CD4-positive, alpha-beta T cell (primary cell): ENCODE results near the gene EPDR1. TPM values are rescaled to one million over a fixed set of nuclear protein-coding genes. Genes with fewer than 3 reads are reported as not detected.

Experiments used
- ATAC-seq: fragments of 200-7000 bp; cut with Tn5 transposase; one replicate; pipeline ENCODE4 v1.10.0; 2022; ENCODE audit warnings: mild to moderate bottlenecking; ENCODE audit not compliant: poor library complexity
- CTCF ChIA-PET: fragments of 350-600 bp; sonication (Branson Sonifier 250); formaldehyde crosslinking; loops from one replicate; lab custom pipeline; 2021; ENCODE audit warnings: antibody characterized with exemption, inconsistent platforms; lab: Charles Lee
- POLR2A ChIA-PET: fragments of 350-600 bp; sonication (Branson Sonifier 250); formaldehyde crosslinking; loops from one replicate; lab custom pipeline; 2021; ENCODE audit warnings: antibody characterized with exemption, inconsistent platforms; lab: Charles Lee
- DNase-seq, 14 experiments: peaks; one replicate each; pipeline ENCODE4 v3.0.0-alpha.2; 2013 to 2020; ENCODE audit warnings: mixed read lengths in 2 of 14
- H3K27ac ChIP-seq, 2 donors: one replicate each; pipeline versions ENCODE4 v1.5.1 to v1.7.0; 2013; ENCODE audit warnings: low read length in 2 of 2, low read depth in 1 of 2, mild to moderate bottlenecking in 1 of 2
- H3K27me3 ChIP-seq, 2 experiments: 1 replicate in 1 of 2; 2 replicates in 1 of 2; pipeline versions ENCODE4 v1.6.1 to v1.7.0; 2013; ENCODE audit warnings: low read length in 2 of 2, control low read depth in 1 of 2, mild to moderate bottlenecking in 1 of 2, moderate library complexity in 1 of 2; ENCODE audit not compliant: insufficient read depth in 2 of 2, control insufficient read depth in 1 of 2
- H3K36me3 ChIP-seq: one replicate; pipeline ENCODE4 v1.6.1; 2013; ENCODE audit warnings: low read length, control low read depth; ENCODE audit not compliant: insufficient read depth
- H3K4me1 ChIP-seq: one replicate; pipeline ENCODE4 v1.6.1; 2013; ENCODE audit warnings: low read length, control low read depth; ENCODE audit not compliant: insufficient read depth
- H3K4me3 ChIP-seq: one replicate; pipeline ENCODE4 v1.5.1; 2013; ENCODE audit warnings: mild to moderate bottlenecking, low read length, moderate library complexity
- H3K9me3 ChIP-seq, 2 experiments: 1 replicate in 1 of 2; 2 replicates in 1 of 2; pipeline versions ENCODE4 v1.6.1 to v1.7.0; 2013; ENCODE audit warnings: low read length in 2 of 2, mild to moderate bottlenecking in 2 of 2, control low read depth in 1 of 2, moderate library complexity in 1 of 2; ENCODE audit not compliant: control insufficient read depth in 1 of 2, insufficient read depth in 1 of 2
- H3K27ac Mint-ChIP-seq: one replicate; pipeline ENCODE4 v1.8.0; 2020; ENCODE audit warnings: mixed read lengths
- H3K27me3 Mint-ChIP-seq: one replicate; pipeline ENCODE4 v1.8.0; 2021; ENCODE audit warnings: mixed read lengths
- H3K36me3 Mint-ChIP-seq: one replicate; pipeline ENCODE4 v1.8.0; 2021; ENCODE audit warnings: low read depth, mixed read lengths
- H3K4me1 Mint-ChIP-seq: one replicate; pipeline ENCODE4 v1.8.0; 2021; ENCODE audit warnings: low read depth, mixed read lengths
- H3K4me3 Mint-ChIP-seq: one replicate; pipeline ENCODE4 v1.8.0; 2020; ENCODE audit warnings: mild to moderate bottlenecking, mixed read lengths
- H3K9me3 Mint-ChIP-seq: one replicate; pipeline ENCODE4 v1.8.0; 2020; ENCODE audit warnings: mixed read lengths
- CTCF ChIP-seq: fragments of 200-600 bp; IDR thresholded peaks from one replicate; pipeline ENCODE4 v1.8.0; 2022; ENCODE audit warnings: antibody characterized with exemption, mild to moderate bottlenecking
- intact Hi-C, 2 experiments: fragments of 100-400 bp; cut with DNase I in 1 of 2; cut with micrococcal nuclease in 1 of 2; formaldehyde crosslinking; loops; one replicate each; pipeline versions ENCODE4 v1.15.1 to v1.9.0; 2023 to 2025; cut with DNase I, micrococcal nuclease
- total RNA-seq, 174 experiments: library from RNA in 2 of 174; stranded (reverse) in 2 of 174; gene quantifications; one replicate each; pipeline ENCODE4 v1.2.3 and lab custom pipeline; 2021 to 2026

The EPDR1 gene
- total RNA-seq, 2 experiments from 2014 or later, result not detected

GRCh38 chr7:37923996-37924395 lies 3.6 kb downstream of the EPDR1 start:
- ATAC-seq, result no peak
- Histone ChIP-seq H3K27me3 (peaks cover 26 to 38% of the 10 kb centered on the region in 2 experiments), H3K9me3 (peaks cover 0 to 4% of the 10 kb centered on the region in 2 experiments), H3K4me1 (peaks cover 6% of the 10 kb centered on the region), H3K36me3 (no peaks in the 10 kb centered on the region), H3K27ac (no peak overlapping the region), H3K4me3 (no peak overlapping the region)
- DNase-seq, result no peak
- POLR2A ChIA-PET, result no interaction called here
- Mint-ChIP-seq H3K4me3 (no peak overlapping the region), H3K9me3 (peaks cover 4% of the 10 kb centered on the region), H3K27me3 (peaks cover 37% of the 10 kb centered on the region), H3K4me1 (peaks cover 6% of the 10 kb centered on the region), H3K27ac (no peak overlapping the region), H3K36me3 (no peaks in the 10 kb centered on the region)
- CTCF ChIA-PET, result no interaction called here
- TF ChIP-seq CTCF, result no peak
- intact Hi-C loops, result no loop called here

GRCh38 chr7:37924491-37925041 lies 4.1 kb downstream of the EPDR1 start:
- intact Hi-C loops, result no loop called here
- peaks cover 6% of the 10 kb centered on the region for H3K4me1 Mint-ChIP-seq
- ChIA-PET POLR2A (no interaction called here), CTCF (no interaction called here)
- H3K27ac Mint-ChIP-seq, result no peak overlapping the region
- DNase-seq (no peak), ATAC-seq (no peak)
- no peak overlapping the region for H3K27ac ChIP-seq
- TF ChIP-seq CTCF, result no peak
- peaks cover 24 to 34% of the 10 kb centered on the region in 2 experiments for H3K27me3 ChIP-seq
- peaks cover 31% of the 10 kb centered on the region for H3K27me3 Mint-ChIP-seq
- no peaks in the 10 kb centered on the region for H3K36me3 Mint-ChIP-seq
- no peaks in the 10 kb centered on the region for H3K36me3 ChIP-seq
- no peak overlapping the region for H3K4me3 ChIP-seq
- peaks cover 0 to 4% of the 10 kb centered on the region in 2 experiments for H3K9me3 ChIP-seq
- H3K9me3 Mint-ChIP-seq, result peaks cover 4% of the 10 kb centered on the region
- no peak overlapping the region for H3K4me3 Mint-ChIP-seq
- peaks cover 6% of the 10 kb centered on the region for H3K4me1 ChIP-seq

GRCh38 chr7:37925620-37926019 lies 5.2 kb downstream of the EPDR1 start:
- intact Hi-C loops, result no loop called here
- H3K36me3 ChIP-seq, result no peaks in the 10 kb centered on the region
- H3K27me3 ChIP-seq, result peaks cover 20 to 25% of the 10 kb centered on the region in 2 experiments
- peaks cover under 1% of the 10 kb centered on the region for H3K4me1 Mint-ChIP-seq
- ATAC-seq (no peak), DNase-seq (no peak)
- H3K36me3 Mint-ChIP-seq, result no peaks in the 10 kb centered on the region
- no peak for TF ChIP-seq CTCF
- H3K27me3 Mint-ChIP-seq, result peaks cover 21% of the 10 kb centered on the region
- POLR2A ChIA-PET, result no interaction called here
- no peak overlapping the region for H3K4me3 Mint-ChIP-seq
- H3K9me3 Mint-ChIP-seq, result peaks cover 4% of the 10 kb centered on the region
- no peak overlapping the region for H3K27ac ChIP-seq
- peaks cover 6% of the 10 kb centered on the region for H3K4me1 ChIP-seq
- H3K4me3 ChIP-seq, result no peak overlapping the region
- H3K9me3 ChIP-seq, result peaks cover 0 to 4% of the 10 kb centered on the region in 2 experiments
- no peak overlapping the region for H3K27ac Mint-ChIP-seq
- CTCF ChIA-PET, result no interaction called here
